Measurements from ENCODE around the gene CCNL2.
A peak's percentile ranks its signal among the peaks of the same experiment; 100 is the strongest.

Gene CCNL2

DNA sequence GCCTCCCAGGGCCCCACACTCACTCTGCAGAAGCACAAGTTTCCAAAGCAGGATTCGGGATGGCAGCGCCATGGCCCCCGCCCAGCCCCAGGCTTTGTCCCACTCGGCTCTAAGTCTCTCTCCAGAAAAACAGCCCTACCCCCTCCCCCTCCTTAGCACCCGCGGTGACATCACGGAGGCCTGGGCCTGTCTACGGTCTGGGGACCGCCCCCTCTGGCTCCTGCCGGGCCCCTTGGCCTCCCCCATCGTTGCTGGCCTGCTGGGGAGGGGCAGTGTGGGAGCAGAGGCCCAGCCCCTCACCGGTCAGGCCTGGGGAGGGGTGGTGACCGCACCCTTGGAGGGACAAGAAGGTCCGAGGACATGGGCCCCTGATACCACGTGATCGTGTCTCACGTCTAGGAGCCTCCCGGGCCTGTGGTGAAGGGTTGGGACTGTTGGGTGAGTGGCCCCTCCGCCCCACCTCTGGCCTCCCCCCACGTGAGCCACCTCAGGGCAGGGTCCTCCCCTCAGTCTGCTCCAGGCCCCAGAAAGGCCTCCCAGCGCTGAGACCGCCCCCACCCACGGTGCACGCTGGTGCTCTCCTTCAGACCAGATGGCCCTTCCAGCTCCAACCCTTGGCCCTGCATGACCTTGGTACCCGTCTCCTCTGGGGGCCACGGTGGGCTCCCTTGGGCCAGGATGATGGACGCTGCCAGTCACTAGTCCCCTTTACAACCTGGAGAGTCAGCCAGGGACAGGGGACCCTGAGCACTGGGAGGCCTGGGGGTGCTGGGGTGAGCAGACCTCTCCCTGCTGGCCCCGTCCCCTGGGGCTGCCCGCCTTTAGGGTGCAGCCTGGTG lies 40.5 kb downstream of the CCNL2 start, which contains the start of gene MXRA8:
TSS of gene MXRA8 (minus strand) at position 123 of the 839 bp plus-strand sequence. CDS start at position 72, 51 bp downstream.
- DNase-seq = peak; percentile 71

DNA sequence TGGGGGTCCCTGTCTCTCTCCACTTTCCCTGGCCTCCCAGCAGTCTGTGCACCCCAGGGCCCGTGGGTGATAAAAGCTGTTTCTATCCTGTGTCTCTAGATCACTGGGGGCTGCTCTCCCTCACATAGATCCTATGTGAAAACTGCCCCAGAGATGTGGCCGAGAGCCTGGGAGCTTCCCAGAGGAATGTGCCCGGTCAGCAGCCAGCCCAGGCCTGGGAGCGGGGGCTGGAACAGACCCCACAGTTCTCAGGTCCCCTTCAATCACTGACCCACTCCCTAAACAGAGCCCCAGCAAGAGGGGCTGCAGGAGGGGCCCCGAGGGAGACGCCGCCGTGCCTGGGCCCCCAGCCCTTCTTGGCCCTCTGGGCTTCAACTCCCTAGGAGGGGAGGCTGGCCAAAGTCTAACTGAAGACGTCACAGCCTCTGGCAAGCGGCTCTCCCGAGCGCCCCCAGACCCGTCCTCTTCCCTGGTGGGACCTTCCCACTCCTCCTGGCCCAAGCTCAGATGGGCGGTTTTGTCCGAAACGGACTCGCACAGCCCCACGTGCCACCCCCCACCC lies 41.2 kb downstream of the CCNL2 start:
- peak; percentile 81 for DNase-seq

DNA sequence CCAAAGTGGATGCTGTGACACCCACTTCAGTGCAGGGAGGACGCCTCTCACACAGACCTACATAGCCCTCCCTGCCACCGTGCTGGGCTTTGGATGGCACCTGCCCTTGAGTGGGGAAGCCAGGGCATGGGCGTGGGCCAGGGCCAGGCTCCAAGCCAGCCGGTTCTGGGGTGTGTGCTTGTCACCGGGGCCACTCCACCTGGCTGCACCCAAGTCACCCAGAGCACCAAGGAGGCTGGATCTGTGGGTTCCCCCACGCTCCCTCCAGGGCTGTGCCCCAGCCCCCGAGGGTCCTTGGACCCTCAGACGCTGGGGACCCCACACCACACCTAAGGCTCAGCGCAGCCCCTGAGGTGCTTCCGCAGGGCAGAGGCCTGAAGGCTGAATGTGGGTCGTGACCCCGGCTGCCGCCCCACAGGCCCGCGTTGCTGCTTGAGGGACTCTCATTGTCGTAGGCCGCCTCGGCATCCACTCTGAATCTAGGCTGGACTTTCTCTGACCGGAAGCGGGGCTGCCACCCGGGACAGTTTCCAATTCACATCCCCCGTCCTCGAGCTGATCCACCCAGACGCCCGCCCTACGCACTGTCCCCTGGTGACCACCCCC lies 42.2 kb downstream of the CCNL2 start:
- DNase-seq = no peak

DNA sequence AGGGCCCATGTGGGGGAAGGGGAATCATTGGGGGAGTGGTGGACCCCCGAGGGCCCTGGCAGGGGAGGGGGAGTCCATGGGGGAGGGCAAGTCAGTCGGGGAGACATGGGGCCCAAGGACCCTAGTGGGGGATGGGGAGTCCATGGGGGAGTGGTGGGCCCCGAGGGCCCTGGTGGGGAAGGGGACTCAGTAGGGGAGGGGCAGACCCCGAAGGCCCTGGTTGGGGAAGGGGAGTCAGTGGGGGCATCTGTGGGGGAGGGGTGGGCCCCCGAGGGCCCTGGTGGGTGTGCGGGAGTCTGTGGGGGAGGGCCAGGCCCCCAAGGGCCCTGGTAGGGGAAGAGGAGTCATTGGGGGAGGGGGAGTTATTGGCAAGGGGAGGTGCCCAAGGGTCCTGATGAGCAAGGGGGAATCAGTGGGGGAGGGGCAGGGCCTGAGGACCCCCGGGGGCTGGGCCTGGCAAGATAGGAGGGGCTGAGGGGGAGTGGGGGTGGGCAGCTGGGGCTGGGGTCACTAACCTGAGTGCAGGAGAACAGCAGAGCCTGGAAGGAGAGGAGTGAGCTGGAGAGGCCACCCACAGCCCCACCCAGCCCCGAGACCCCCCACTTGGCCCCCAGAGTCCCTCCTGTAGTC lies 42.9 kb downstream of the CCNL2 start:
- no peak for DNase-seq

DNA sequence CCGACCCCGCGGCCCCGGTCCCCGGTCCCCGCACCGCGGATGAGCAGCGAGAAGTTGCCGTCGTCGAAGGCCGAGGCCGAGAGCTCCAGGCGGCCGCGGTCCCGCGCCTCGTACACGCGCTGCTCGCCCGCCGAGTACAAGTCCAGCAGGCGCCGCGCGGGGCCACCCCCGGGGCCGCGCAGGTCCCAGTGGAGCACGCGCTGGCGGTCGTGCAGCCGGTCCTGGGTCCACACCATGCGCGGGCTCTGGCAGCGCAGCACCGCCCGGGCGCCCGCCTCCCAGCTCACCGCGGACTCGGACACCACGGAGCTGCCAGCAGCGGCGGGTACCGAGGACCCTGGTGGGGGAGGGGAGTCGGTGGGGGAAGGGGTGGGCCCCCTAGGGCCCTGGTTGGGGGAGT lies 43.7 kb downstream of the CCNL2 start:
- DNase-seq = peak; percentile 50

DNA sequence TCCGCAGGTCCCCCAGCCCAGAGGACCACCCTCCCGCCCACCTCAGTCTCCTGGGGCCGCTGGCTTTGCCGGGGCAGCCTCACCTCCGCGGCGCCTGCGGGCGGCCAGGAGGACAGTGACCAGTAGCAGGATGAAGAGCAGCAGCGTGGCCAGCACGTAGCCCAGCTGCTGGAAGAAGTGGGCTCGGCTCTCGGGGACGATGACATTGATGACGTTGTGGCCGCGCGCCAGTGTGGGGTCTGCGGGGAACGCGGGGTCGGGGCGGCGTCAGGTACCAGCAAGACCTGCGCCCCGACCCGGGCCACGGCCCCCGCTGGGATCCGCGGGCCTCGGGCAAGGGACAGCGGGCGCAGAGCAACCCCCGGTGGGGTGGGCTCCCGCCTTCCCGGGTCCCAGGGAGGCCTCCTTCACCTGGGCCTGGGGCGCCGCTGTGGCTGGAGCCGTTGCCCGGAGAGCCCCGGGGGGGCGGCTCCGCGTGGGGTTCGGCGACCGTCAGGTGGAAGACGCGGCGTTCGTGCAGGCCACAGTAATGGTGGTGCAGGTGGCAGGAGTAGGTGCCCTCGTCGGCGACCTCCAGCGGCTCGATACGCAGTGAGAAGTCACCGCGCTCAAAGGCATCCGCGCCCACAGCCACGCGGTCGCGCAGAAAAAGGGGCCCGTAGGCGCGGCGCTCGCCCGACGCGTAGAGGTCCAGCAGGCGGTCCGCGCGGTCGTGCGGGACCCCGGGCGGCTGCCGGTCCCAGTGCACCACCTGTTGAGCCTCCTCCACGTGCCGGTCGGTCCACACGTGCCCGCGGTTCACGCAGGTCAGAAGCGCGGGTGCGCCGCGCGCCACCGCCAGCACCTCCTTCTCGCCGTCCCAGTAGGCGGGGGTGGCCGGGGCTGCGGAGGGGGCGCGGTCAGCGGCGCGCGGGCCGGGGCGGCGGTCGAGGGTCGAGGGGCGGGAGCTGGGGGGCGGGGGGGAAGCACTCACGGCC lies 44.6 kb downstream of the CCNL2 start:
- peak; percentile 63 for DNase-seq

DNA sequence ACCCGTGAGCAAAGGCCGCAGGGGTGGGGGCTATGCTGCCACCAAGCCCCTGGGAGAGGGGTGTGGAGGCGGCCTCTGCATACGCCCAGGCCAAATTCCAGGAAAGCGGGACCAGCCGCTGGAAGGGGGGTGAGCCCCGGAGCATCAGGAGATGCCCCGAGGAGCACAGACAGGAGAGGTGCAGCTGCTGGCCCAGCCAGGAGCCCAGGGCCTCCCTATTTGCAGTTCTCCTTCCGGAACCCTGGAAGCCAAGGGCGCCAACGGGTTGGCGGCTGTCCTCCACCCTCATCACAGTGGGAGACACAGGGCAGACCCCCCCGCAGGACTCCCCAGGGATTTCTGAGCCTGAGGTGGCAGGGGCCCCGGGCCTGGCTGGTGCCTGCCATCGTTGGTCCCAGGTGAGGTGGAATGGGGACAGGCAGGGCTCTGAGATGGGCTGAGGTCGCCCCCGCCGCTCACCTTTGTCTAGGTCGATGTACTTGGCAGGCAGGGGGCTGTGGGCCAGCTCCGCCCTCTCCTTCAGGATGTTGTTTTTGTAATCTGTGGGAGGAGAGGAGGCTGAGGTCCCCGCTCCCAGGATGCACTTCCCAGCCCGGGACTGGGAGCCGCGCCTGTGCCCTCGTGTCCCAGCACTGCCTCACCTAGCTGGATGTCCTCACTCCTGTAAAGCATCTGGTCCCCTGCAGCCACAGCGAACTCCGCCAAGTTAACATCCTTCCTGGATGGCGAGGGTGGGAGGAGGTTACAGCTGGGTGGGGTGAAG lies 45.6 kb downstream of the CCNL2 start:
- DNase-seq = peak; percentile 58

DNA sequence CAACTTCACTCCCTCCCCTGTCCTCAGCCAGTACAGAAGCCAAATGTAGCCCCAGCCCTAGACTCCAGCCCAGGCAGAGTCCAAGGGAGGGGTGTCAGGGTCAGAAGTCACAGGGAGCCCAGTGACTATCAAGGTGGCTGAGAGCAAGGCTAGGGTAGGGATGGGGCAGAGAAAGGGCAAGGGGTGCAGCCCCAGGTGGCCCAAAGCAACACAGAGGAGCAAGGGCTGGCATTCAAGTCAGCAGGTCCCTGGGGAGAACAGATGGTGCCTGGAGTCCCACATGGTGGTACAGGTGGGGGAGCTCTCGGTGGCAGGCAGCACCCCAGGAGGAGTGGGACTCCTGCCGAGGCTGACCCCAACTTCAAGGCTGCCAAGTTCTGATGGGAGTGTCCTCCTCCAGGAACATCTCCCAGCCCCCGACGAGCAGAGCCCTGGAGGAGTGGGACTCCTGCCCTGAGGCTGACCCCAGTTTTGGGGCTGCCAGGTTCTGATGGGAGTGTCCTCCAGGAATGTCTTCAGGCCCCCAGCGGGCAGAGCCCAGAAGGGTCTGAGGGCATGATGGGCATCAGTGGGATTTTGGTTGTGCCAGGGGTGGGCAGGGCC lies 46.2 kb downstream of the CCNL2 start:
- DNase-seq = no peak

DNA sequence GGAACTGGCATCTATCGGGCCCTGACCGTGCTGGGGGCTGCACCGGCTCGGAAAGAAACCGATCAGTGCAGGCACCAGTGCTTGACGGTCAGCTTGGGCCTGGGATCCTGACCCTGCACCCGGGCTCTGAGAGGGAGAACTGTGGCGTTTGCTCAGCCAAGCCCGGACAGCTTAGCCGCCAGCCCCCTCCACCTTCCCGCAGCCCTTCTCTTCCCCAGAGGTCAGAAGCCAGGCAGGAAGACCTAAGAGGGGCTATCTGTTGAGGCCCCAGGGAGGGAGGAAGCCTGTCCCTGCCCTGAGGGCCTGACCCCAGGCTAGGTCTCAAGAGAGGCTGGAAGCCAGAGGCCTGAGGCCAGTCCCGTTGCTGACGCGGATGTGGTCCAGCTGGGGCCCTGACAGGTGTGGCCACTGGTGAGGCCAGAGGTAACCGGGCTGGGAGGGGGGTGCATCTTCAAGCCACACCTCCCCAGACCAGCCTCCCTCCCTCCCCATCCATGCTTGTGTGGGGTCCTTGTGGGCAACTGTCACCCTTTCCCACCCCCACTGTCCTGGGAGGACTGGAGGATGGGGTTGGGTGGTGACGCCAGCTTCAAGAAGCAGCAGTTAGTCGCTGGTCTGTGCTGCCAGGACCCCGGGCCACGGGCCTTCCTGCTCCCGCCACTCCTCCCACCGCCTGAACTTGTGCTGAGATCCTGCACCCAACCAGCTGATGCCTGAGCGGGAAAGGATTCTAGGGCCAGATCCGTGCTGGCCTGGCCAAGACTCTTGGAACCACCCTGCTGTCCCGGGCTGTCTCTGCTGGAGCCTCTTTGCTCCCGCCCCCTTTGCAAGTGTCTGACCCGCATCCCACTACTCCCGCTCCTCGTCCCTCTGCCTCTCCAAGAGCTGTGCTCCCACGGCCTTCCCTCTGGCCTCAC lies 47.4 kb downstream of the CCNL2 start:
- peak; percentile 47 for DNase-seq

DNA sequence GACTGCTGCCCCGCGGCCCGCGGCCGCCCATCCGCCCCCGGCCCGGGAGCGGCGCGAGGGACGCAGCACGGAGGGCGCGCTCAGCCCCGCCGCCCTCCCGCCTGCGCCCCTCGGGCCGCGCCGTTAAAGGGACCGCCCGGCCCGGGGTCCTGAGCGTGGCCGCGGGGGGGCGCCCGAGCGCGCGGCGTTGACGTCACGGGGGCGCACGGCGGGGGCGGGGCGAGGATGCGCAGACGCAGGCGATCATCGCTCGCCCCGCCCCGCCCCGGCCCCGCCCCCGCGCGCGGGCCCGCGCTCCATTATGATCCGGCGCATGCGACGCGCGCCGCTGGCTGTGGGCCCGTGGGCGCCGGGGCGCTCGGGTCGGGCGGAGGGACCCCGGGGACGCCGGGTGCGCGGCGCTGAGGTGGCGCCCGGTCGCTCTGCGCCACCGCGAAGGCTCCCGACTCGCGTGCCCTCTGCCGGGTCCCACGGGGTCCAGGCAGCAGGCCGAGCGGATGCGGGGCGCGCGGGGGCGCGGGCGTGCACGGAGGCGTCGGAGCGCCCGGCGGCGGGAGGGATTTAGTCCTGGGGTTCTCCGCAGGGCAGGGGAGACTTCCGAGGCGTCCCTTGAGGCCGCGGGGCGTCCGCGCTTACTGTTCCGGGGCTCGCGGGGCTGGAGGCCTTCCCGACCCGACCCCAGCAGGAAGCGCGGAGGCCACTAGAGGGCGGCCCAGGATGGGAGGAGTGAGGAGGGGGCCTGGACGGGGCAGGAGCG lies 49.7 kb downstream of the CCNL2 start, which contains the start of gene DVL1:
TSS of gene DVL1 (minus strand) at position 163 of the 757 bp plus-strand sequence. CDS start 353 bp downstream, outside the sequence.
- DNase-seq = peak; percentile 90

DNA sequence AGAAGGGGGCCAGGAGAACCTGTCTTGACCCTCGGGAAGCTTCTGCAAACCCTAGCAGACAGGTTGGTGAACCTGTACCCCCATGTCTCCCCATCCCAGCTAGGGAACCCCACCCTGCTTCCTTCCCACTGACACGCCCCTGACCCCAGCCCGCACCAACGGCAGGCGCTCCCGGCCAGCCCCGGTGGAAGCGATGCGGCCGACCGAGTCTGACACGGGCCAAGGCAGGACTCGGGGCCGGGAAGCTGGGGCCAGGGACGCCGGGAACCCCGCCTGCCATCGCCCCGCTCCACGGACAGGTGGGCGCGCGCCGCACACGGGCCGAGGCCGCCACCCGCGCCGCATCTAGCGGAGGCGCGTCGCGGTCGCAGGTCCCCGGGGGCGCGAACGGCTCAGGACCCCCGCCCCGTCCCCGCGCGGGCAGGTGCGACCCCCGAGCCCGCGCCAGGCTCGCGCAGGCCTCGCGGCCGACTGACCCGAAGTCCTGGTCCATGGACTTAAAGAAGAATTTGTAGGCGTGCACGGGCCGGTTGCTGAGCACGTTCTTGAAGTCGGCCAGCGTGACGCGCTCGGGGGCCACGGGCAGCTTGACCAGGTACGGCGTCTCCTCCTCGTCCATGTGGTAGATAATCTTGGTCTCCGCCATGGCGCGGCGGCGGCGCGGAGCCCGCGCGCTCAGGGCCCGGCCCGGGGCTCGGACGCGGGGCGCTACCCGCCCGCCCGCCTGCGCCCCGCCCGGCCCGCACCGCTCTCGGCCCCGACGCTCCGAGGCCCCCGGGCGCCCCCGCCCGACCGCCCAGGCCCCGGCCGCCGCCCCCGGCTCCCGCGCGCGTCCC lies 50.5 kb downstream of the CCNL2 start:
- DNase-seq = peak; percentile 56

DNA sequence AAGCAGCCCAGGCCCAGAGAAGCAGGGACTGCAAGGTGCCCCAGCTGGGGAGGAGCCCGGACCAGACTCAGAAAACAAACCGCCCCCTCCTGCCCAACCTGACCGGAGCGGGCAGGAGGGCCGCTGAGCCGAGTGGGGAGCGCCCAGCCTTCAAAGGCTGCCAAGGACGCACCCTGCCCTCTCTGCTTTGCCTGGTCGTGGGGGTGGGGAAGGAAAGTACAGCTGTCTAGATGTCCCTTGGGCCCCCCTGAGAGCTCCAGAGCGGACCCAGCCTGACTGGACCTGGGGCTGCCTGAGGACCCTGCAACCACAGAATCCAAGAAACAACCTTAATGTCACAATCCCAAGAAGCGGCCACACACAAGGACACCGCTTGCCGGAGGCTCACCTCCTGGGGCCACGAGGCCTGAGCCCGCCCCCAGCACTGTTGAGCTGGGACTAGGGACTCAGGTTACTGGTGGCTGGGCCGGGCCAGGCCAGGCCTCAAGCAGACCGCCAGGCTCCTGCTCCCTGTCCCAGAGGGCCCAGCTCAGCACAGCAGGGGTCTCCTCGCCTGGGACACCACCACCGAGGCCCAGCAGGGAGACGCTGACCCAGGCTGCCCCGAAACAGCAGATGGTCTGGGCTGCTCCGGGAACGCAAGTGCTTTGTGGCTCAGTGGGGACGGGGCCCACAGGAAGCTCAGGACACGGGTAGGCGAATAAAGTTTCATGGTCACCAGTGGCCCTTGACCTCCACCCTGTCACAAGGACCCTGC lies 51.3 kb downstream of the CCNL2 start:
- DNase-seq = peak; percentile 61

DNA sequence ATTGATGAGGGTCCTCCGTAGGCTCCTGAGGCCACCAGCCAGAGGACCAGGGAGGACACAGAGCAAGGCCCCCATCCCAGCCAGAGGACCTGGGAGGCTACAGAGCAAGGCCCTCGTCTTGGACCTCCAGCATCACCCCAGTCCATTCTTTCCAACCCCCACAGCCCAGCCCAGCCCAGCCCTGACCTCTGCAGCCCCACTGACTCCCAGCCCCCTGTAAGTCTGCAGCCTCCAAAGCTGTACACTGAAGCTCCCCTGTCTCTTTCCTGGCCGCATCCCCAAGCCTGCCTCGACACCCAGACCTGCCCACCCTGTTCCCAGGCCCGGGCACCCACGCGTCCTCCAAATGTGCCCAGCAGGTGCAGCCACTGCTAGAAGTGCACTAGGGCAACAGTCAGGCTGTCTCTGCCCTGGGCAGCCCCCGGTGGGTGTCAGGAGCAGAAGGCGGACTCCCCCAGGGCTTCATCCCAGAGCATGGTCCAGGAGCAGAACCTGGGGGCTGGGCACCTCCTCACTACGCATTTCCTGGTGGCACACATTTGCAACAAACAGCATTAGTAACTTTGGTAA lies 52.0 kb downstream of the CCNL2 start:
- no peak for DNase-seq

DNA sequence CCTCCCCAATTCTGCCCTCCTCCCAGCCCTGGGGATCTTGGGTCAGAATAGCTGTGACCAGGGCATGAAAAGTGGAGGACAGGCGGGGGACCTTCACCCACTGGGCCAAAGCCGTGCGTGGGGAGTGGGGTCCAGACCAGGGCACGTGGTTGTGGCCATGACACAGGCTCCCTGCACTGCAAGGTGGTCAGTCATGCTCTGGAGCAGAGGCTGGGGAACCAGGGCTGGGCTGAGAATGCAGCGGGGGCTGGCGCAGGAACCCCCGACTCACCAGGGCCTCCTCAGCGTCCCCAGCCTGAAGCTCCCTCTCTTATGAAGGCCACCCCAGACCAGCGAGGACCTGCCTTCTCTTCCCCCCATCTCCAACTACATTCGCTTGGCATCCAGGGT lies 52.6 kb downstream of the CCNL2 start:
- no peak for DNase-seq

DNA sequence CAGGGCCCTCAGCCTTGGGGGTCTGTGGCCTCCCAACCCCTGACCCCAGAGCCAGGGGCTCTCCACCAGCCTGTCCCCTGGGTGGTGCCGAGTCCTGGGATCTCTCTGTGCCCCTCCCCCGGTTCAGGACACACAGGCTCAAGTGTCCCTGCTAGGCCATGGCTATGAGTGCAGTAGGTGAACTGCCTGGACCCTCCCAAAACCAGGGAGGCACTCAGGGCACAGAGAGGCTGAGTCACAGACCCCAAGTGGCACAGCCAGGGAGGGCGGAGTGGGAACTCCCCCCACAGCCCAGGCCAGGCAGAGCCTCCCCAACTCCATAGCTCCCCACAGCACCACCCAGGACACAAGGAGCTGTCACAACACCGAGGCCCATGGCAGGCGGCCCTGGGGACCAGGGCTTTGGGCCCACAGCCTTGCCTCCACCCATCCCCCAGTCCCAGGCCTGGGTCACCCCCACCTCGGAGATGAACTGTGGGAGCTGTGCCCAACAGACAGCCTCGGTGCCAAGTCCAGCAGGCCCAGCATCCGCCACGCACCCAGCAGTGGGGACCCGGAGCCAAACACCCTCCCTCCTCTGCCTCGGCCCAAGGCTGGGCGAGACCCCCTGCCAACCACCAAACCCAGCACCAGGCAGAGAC lies 53.2 kb downstream of the CCNL2 start:
- no peak for DNase-seq

DNA sequence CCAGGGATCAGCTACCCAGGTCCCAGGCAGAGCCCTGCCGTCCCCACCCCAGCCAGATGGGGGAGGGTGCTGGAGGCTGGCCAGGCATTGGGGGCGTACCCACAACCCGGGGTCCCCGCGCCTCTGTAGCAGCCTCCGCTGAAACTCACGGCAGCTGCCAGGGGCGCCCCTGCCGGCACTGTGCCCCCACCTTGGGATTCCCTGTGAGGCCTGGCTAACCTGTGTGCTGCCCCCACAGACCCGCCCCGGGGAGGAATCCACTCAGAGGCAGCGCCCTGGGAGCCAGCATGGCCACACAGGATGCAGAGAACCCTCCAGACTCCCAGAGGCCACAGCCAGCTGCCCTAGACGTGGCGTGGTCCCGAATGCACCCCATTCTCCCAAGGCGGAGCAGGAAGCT lies 53.8 kb downstream of the CCNL2 start:
- no peak for DNase-seq

Data from right kidney (tissue), 1 donor.